Islet precursor cell (in vitro differentiated cells): ENCODE data around the gene FZR1.
"Not testable (repeated sequence)": the region's sequence is repeated elsewhere in the genome, so short reads cannot be mapped to it uniquely, and the experiment has no call there.

ENCODE experiments used
- DNase-seq: peaks from one replicate; pipeline ENCODE4 v3.0.0-alpha.2; 2018

The FZR1 gene

DNA sequence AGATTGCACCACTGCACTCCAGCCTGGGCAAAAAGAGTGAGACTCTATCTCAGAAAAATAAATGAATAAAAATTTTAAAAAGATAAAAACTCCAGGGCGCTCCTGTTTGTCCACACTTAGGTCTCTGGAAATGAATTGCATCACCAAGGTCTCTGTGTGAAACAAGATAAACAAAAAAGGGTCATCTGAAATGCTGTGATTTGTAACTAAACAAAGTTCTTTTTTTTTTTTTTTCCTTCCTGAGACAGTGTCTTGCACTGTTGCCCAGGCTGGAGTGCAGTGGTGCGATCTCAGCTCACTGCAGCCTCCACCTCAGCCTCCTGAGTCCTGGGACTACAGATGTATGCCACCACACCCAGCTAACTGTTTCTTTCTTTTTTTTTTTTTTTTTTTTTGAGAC, 11.5 kb downstream of the FZR1 start:
- no peak for DNase-seq

DNA sequence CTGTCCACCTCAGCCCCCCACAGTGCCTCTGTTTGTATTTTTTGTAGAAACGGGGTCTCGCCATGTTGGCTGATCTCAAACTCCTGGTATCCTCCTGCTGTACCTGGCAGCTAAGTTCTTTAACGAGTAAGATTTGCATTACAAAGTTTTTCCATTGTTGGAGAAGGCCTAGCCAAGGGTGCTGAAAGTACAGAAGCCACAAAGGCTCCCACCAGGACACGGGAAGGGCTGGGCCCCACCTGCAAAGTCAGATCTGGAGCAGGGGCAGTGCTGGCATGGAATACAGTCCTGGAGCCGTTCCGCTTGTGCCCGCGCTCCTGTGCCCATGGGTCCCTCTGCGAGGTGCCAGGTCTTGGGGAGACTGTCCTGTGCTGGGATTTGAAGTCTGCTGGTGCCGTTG, 12.1 kb downstream of the FZR1 start:
- no peak for DNase-seq

DNA sequence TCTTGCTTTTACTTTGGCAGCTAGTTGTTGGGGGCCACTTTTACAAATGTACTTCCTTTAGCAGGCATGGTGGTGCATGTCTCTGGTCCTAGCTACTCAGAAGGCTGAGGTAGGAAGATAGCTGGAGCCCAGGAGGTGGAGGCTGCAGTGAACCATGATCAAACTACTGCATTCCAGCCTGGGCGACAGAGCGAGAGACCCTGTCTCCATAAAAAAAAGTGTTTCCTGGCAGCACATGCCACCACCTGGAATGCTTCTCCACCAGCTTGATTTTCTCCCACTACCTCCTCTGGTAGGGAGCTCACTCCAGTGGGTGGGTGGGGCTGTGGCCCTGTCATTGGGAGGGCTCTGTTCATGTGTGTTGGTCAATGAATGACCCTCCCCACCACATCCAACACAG, 12.5 kb downstream of the FZR1 start:
- DNase-seq, result no peak

DNA sequence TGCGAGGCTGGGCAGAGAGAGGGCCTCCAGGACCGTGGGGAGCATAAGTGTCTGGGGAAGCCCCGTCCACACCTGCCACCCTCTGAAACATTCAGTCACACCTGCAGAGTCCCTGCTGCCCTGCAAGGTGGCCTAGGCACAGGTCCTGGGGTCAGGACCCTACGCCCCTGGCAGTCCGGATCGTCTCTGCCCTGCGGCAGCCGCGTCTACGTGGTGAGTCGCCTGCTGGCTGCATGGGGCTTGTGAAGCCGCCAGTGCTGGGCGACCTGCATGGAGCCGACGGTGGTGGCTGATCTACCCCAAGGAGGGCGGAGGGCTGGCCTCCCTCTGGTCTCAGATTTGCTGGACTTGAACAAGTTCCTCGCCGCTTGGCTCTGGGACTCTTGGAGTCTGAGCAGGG, 13.0 kb downstream of the FZR1 start:
- DNase-seq, result no peak

DNA sequence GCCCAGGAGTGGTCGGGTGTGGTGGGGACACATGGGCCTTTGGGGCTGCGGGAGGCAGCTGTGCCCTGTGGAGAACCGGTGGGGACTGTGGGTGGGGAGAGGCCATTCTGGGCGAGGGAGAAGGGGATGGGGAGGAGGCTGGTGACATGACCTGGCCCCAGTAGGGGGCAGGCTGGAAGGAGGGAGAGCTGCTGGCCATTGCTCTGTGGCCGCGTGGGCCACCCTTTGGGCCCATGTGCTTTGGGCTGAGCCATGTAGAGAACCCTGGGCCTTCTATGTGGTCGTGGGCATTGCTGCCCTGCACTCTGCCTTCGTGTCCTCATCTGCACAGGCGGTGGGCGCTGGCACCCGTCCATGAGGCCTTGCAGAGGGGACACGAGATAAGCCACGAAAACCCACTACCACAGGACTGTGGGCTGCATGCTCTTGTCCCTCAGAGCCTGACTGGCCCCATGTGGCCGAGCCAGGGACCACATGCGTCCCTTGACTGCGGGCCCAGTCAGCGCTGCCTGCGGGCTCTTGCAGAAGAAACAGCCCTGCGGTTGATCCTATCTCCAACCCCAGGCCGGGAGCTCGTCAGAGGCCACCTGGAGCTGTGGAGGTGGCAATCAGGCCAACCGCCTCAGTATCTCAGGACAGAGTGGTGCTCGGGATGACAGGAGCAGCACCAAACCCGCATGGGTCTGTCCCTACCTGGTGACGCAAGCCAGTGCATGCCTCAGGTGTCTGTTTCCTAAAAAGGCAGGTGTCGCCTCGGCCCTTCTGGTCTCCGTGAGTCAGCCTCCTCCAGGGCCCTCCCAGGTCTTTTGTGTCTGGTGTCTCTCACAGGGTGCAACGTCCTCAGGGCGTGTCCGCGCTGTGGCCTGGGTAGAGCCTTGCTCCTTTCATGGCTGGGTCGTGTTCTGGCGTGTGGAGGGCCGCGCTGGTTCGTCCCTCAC, 14.3 kb downstream of the FZR1 start:
- peak; percentile 96 for DNase-seq

DNA sequence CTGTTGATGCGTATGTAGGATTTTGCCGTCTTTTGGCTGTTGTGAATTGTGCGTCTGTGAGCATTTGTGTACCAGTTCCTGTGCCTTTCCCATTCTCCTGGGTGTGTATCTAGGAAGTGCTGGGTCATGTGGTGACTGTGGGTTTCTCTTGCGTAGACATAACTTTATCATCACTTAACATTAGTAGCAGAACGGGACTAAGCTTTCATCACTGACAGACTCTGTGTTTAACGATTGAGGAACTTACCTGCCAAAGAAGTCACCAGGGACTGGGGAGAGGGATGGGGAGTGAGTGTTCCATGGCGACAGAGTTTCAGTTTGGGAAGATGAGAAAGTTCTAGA, 15.0 kb downstream of the FZR1 start:
- no peak for DNase-seq

DNA sequence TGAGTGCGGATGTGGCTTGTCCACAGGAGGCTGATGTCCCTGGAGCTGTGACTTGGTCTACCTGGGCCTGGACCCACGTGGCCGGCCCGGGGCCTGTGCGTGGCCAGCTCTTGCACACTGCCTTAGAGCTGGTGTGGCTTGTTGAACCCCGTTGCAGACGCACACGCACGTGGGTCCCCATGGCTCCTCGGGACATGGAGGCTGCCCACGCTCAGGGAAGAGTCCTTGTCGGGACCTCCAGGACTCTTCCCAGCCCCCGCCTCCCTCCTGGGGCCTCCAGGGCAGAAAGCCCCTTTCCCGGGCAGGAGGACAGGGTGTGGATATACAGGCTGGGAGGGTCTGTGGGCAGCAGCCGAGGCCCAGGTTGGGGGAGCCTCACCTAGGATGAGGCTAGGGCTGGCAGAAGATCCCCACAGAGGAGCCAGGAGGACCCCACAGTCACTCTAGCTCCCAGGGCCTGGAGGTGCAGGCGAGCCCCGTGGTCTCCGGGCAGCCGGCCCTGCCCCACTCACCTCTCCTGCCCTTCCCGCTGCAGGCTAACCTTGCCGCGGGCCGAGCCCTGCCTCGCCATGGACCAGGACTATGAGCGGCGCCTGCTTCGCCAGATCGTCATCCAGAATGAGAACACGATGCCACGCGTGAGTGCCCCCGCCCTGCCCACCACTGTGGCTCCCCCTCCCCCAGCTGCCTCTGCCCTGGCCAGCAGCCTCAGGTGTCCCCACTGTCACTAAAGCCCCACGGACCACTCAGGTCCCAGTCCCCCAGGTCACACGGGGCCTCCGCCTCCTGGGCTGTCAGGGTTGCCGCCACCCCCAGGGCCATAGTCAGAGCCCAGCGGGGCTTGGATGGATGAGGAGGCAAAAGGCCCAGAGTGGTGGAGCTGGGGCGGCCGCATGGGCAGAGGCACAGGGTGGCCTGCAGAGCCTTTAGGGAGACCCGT, 16.6 kb downstream of the FZR1 start:
- DNase-seq, result no peak

DNA sequence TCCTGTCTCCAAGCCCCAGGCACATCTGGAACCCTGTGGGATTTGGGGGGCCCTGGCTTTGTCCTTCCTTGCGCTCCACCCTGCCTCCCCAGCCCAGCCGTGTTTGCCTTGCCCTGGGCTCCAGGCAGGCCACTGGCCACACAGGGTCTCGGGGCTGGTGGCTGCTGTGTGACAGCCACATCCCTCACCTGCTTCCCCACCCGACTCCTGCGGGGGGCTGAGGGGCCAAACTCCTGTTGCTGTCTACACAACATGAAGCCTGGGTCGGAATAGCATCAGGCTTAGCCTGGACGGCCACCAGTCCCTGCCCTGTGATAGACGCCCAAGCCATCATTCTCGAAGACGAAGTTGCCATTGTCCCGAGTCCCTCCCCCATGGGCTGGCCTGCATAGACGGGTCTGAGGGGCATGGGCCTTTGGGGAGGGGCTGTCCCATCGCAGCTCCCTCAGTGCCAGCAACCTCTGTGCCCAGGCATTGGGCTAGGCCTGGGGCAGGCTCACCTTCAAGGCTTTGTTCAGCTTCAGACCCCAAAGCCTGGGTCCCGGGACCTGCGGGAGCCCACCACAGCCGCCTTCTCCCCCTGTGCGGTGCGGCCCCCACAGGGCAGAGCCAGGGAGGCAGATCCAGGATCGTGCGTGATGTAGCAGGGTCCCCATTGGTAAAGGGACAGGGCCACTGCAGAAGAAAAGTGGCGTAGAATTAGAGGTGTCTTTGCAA, 17.4 kb downstream of the FZR1 start:
- no peak for DNase-seq

DNA sequence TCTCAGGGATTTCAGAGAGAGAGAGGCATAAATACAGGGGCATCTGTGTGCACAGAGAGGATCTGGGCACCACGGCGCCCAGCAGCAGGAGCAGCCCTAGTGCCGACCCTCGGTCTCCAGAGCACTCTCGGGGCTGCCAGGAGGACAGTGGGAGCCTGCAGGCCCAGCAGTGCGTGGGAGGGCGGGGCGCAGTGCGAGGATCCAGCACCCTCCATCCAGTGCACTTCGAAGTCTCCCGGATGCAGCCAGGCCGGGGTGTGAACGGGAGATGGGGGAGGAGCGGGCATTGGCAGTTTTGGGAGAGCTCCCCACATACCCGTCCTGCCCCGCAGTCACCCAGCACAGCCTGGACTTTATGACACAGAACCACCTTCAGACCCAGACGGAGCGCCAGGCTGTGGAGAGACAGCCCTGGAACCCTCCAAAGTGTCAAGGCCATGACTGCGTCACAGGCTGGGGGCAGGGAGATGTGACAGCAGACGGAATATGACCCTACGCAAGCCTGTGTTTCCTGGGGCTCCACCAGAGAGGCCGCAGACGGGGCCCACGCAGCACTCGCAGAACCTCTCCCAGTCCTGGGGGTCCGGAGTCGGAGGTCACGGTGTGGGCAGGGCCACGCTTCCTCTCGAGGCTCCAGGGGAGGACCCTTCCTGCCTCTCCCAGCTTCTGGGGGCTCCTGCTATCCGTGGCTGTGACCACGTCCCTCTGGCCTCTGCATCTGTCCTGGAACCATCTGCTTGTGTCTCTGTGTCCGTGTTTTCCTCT, 18.1 kb downstream of the FZR1 start:
- no peak for DNase-seq

DNA sequence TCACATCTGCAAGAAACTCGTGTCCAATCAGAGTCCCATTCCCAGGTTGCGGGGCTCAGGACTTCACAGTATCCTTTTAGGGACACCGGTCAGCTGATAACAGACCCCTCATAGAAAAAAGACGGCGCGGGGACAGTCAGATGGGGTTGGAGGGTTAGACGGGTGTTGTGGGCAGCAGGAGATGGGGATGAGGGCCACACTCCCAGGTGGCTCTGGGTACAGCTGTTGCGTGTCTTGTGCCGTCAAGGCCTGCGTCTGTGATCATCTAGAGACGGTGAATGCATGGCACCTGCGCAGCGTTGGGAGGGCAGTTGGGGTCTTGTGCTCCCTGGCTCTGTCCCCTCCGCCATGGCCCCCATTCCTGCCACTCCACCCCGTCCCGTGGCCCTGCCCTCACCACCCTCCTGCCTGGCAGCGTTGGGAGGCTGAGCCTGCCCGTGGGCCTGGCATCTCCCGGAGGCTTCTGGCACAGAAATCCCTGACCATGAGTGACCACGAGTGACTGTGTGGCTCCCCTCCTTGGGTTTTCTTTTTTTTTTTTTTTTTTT, 18.9 kb downstream of the FZR1 start:
- no peak for DNase-seq

DNA sequence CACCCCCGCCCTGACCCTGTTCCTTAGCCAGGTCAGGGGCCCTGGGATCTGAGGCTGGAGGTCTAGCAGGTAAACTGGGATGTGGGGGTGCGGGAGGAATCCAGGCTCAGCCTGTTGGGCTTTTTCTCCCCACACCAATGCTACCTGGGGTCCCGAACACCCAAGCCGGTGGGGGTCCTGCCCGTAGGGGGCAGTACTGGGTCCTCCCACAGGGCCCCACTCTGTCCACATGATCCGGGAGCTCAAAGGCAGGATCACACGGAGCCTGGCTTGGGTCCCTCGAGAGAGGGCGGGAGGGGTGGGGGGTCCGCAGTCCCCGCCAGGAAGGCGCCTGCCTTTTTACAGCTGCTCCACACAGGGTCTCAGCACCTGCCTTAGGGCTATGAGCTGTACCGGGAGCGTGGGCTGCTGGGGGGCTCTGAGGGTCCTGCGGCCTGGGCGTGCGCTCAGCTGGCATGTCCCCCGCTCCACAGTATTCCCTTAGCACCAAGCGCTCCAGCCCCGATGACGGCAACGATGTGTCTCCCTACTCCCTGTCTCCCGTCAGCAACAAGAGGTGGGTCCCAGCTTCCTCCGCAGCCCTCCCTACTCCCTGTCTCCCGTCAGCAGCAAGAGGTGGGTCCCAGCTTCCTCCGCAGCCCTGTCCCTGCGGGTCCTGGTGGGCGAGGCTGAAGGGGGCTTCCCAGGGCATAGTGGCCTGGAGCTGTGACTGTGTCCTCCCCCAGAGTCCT, 20.6 kb downstream of the FZR1 start:
- DNase-seq, result no peak

DNA sequence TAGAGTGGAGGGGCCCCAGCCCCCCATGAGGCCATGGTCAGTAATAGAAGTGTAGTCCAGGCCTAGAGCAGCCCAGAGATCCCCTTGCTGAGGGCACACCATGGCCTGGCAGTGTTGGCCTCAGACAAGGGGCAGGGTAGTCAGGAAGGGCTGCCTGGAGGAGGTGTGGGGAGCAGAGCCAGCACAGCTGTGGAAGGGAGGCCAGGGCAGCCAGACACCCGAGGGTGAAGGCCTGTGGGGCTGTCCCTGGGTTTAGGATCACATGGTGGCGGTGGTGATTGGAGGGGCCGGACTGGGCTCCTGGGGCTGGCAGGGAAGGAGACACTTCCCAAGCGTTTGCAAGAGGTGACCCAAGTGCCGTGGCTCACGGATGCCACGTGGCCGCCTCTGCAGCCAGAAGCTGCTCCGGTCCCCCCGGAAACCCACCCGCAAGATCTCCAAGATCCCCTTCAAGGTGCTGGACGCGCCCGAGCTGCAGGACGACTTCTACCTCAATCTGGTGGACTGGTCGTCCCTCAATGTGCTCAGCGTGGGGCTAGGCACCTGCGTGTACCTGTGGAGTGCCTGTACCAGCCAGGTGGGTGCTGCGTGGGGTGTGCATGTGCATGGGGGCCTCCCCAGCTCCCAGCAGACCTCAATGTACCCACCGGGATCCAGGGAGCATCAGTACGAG, 21.3 kb downstream of the FZR1 start:
- no peak for DNase-seq

DNA sequence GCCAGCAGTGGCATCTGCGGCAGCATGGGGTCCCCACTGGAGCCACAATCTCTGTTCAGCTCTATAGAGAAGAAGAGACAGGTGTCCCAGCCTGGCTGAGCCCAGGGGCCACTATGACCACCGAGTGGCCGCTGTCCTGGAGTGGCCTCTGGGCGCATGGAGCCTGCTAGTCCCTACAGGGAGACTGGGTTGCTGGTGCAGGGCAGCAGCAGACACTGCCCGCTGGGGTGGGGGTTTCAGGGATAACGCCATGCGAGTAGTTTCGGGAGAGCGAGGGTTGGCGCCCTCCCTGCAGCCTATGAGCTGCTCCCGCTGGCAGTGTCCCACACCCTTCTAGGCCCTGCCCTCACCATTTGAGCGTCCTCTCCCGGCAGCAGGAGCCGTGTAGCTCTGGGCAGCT, 22.0 kb downstream of the FZR1 start:
- DNase-seq, result no peak

DNA sequence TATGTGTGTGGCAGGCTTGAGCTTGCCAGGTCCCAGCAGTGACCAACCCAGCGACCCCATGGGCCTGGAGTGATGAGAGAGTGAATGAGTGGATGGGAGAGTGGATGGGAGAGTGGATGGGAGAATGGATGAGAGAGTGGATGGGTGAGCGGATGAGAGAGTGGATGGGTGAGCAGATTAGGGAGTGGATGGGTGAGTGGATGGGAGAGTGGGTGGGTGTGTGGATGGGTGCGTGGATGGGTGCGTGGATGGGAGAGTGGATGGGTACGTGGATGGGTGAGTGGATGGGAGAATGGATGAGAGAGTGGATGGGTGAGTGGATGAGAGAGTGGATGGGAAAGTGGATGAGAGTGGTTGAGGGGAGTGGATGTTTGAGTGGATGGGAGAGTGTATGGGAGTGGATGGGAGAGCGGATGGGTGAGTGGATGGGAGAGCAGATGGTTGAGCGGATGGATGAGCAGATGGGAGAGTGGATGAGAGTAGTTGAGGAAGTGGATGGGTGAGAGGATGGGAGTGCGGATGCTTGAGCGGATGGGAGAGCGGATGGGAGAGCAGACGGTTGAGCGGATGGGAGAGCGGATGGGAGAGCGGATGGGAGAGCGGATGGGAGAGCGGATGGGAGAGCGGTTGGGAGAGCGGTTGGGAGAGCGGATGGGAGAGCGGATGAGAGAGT, 22.6 kb downstream of the FZR1 start:
- no peak for DNase-seq

DNA sequence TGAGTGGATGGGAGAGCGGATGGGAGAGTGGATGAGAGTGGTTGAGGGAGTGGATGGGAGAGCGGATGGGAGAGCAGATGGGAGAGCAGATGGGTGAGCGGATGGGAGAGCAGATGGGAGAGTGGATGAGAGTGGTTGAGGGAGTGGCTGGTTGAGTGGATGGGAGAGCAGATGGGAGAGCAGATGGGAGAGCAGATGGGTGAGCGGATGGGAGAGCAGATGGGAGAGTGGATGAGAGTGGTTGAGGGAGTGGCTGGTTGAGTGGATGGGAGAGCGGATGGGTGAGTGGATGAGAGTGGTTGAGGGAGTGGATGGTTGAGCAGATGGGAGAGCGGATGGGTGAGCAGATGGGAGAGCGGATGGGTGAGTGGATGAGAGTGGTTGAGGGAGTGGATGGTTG, 23.2 kb downstream of the FZR1 start:
- not testable (repeated sequence) for DNase-seq

DNA sequence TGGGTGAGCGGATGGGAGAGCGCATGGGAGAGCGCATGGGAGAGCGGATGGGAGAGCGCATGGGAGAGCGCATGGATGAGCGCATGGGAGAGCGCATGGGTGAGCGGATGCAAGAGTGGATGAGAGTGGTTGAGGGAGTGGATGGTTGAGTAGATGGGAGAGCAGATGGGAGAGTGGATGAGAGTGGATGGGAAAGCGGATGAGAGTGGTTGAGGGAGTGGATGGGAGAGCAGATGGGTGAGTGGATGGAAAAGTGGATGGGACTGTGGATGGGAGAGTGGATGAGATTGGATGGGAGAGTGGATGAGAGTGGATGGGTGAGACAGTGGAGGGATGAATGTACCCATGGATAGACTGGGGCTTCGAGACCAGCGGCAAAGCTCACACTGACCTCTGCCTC, 24.3 kb downstream of the FZR1 start:
- DNase-seq, result no peak

DNA sequence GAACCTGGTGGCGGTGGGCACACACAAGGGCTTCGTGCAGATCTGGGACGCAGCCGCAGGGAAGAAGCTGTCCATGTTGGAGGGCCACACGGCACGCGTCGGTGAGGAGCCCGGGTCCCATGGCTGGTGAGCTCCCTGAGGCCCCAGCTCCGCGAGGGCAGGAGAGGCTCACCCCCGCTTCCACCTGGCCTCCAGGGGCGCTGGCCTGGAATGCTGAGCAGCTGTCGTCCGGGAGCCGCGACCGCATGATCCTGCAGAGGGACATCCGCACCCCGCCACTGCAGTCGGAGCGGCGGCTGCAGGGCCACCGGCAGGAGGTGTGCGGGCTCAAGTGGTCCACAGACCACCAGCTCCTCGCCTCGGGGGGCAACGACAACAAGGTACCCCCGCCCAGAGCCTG, 25.6 kb downstream of the FZR1 start:
- DNase-seq, result no peak

DNA sequence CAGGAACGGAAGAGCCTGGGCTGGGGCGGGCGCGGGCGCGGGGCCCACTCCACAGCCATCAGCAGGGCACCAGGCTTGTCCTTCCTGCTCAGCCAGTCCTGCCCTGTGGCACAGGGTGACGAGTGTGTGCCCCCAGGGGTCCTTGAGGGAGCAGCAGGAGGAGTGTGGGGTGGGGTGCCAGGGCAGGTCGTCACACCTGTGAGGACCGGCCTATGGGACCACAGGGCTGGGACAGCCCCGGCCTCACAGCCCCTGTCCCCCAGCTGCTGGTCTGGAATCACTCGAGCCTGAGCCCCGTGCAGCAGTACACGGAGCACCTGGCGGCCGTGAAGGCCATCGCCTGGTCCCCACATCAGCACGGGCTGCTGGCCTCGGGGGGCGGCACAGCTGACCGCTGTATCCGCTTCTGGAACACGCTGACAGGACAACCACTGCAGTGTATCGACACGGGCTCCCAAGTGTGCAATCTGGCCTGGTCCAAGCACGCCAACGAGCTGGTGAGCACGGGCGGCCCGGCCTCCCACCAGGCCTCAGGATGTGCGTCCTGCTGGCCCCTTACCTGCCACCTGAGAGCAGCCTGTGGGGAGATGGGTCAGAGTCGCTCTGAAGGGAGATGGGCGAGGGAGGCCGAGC, 26.2 kb downstream of the FZR1 start:
- DNase-seq, result no peak

DNA sequence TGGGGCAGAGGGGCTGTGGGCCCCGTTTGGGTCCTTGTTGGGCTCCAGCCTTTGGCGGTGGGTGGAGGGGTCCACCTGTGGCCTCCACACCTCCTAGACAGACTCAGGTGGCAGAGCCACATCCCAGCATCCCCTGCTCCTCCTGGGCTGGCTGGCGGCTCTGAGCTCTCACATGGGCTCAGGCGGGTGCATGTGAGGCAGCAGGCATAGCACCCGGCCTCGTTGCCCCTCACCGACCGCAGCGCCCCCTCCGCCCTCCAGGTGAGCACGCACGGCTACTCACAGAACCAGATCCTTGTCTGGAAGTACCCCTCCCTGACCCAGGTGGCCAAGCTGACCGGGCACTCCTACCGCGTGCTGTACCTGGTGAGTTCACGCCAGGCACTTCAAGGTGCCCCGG, 26.9 kb downstream of the FZR1 start:
- no peak for DNase-seq
